ENCODE measurements around the gene TMC2.

- TF ChIP-seq CTBP1 (IDR thresholded peaks at IDR 0.05; ENCODE audit: borderline replicate concordance) (no peak), FOXM1 (IDR thresholded peaks at IDR 0.05; ENCODE audit: borderline replicate concordance) (no peak), ARNT (IDR thresholded peaks at IDR 0.05) (no peak), NFRKB (IDR thresholded peaks at IDR 0.05) (no peak), TARDBP (IDR thresholded peaks at IDR 0.05) (no peak), FOXK2 (IDR thresholded peaks at IDR 0.05) (no peak), LEF1 (IDR thresholded peaks at IDR 0.05; ENCODE audit: borderline replicate concordance) (no peak), ZNF384 (IDR thresholded peaks at IDR 0.05) (no peak), SUZ12 (IDR thresholded peaks at IDR 0.05) (no peak)
Observed at GRCh38 chr20:2520617-2521016, 15.8 kb upstream of the TMC2 start.

Data from HEK293T (cell line).